HCT116 (cell line): ENCODE results near the gene SUPT5H.

Experiments
- CEBPB ChIP-seq: IDR thresholded peaks from 2 replicates; pipeline ENCODE4 v1.6.1; 2012; ENCODE audit warnings: low read depth
- EZH2 ChIP-seq: fragments of 200-600 bp; sonication (generic); IDR thresholded peaks from 2 replicates; pipeline ENCODE4 v1.6.1; 2017; ENCODE audit warnings: antibody characterized with exemption, mixed run types
- EZH2phosphoT487 ChIP-seq: fragments of 200-600 bp; IDR thresholded peaks from 2 replicates; pipeline ENCODE4 v1.6.1; 2018; ENCODE audit warnings: antibody characterized with exemption, borderline replicate concordance
- POLR2A ChIP-seq: IDR thresholded peaks from 2 replicates; pipeline ENCODE4 v1.7.0; 2011; ENCODE audit warnings: borderline replicate concordance; ENCODE audit not compliant: insufficient read depth, insufficient read length; ENCODE audit errors: extremely low read depth
- SIN3A ChIP-seq: IDR thresholded peaks from 2 replicates; pipeline ENCODE4 v1.6.1; 2012; ENCODE audit warnings: low read depth
- ZFX ChIP-seq: fragments of 450-650 bp; IDR thresholded peaks from 2 replicates; pipeline ENCODE4 v1.6.1; 2017
- TF ChIP-seq, protein P1 (sequence below), 3 experiments: fragments of 200-600 bp in 1 of 3; sonication (generic) in 1 of 3; IDR thresholded peaks in 2 of 3; conservative IDR thresholded peaks in 1 of 3; 2 replicates each; pipeline ENCODE4 v1.5.1; 2012 to 2017; ENCODE audit warnings: low read depth in 2 of 3, low read length in 2 of 3, antibody characterized with exemption in 1 of 3, borderline replicate concordance in 1 of 3, control low read depth in 1 of 3, mild to moderate bottlenecking in 1 of 3, mixed read lengths in 1 of 3, mixed run types in 1 of 3, moderate library complexity in 1 of 3; ENCODE audit not compliant: insufficient read depth in 1 of 3

DNA sequence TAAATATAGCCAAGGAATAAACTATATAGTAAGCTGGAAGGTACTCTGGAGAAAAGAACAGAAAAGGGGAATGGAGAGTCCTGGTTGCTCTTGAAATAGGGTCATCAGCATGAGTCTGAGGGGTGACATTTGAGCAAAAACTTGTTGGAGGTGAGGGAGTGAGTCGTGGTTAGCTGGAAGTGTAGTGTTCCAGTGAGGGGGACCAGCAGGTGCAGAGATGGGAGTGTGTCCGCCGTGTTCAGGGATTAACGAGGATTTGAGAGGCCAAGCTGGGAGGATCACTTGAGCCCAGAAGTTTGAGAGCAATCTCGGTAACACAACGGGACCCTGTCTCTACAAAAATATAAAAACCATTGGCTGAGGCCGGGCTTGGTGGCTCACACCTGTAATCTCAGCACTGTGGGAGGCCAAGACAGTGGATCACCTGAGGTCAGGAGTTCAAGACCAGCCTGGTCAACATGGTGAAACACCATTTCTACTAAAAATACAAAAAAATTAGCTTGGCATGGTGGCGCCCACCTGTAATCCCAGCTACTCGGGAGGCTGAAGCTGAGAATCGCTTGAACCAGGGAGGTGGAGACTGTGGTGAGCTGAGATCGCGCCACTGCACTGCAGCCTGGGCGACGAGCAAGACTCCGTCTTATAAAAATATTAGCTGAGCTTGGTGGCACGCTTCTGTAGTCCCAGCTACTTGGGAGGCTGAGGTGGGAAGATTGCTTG lies 1.1 kb downstream of the SUPT5H start:
- TF ChIP-seq EZH2 (no peak), ZFX (no peak), CEBPB (no peak), EZH2phosphoT487 (no peak), SIN3A (no peak), POLR2A (no peak)
- TF ChIP-seq, protein P1, sequence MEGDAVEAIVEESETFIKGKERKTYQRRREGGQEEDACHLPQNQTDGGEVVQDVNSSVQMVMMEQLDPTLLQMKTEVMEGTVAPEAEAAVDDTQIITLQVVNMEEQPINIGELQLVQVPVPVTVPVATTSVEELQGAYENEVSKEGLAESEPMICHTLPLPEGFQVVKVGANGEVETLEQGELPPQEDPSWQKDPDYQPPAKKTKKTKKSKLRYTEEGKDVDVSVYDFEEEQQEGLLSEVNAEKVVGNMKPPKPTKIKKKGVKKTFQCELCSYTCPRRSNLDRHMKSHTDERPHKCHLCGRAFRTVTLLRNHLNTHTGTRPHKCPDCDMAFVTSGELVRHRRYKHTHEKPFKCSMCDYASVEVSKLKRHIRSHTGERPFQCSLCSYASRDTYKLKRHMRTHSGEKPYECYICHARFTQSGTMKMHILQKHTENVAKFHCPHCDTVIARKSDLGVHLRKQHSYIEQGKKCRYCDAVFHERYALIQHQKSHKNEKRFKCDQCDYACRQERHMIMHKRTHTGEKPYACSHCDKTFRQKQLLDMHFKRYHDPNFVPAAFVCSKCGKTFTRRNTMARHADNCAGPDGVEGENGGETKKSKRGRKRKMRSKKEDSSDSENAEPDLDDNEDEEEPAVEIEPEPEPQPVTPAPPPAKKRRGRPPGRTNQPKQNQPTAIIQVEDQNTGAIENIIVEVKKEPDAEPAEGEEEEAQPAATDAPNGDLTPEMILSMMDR (IDR thresholded peaks at IDR 0.05 in 2 of 3, conservative IDR thresholded peaks at IDR 0.05 in 1 of 3; ENCODE audit: borderline replicate concordance in 1 of 3, insufficient read depth in 1 of 3, low read depth in 2 of 3, low read length in 2 of 3), result no peak
